WTC11 (cell line): ENCODE data around the gene TBL1X. TPM values are rescaled to one million over a fixed set of nuclear protein-coding genes. Genes with fewer than 3 reads are reported as not detected.
A peak's percentile ranks its signal among the peaks of the same experiment; 100 is the strongest.

Source experiments
- ATAC-seq: fragments of 200-7000 bp; cut with Tn5 transposase; 2 replicates; pipeline ENCODE4 v1.10.0; 2021; ENCODE audit warnings: mild to moderate bottlenecking, moderate library complexity
- CTCF ChIA-PET: fragments of 300-600 bp; sonication (Branson Sonifier 250); formaldehyde crosslinking; loops from one replicate; lab custom pipeline; 2021; ENCODE audit warnings: antibody characterized with exemption; lab: Charles Lee
- POLR2A ChIA-PET: fragments of 350-600 bp; sonication (Branson Sonifier 250); formaldehyde crosslinking; loops from one replicate; lab custom pipeline; 2021; ENCODE audit warnings: antibody characterized with exemption; lab: Charles Lee
- DNase-seq: peaks from one replicate; pipeline ENCODE4 v3.0.0; 2021; ENCODE audit warnings: low spot score
- H3K27ac Mint-ChIP-seq: 2 replicates; pipeline ENCODE4 v1.8.0; 2021; ENCODE audit warnings: mixed read lengths
- H3K27me3 Mint-ChIP-seq: 2 replicates; pipeline ENCODE4 v1.8.0; 2021; ENCODE audit warnings: low read depth, mild to moderate bottlenecking, moderate library complexity, mixed read lengths
- H3K36me3 Mint-ChIP-seq: 2 replicates; pipeline ENCODE4 v1.8.0; 2021; ENCODE audit warnings: mixed read lengths
- H3K4me1 Mint-ChIP-seq: 2 replicates; pipeline ENCODE4 v1.8.0; 2022; ENCODE audit warnings: mixed read lengths
- H3K4me3 Mint-ChIP-seq: 2 replicates; pipeline ENCODE4 v1.8.0; 2021; ENCODE audit warnings: mild to moderate bottlenecking, moderate library complexity, mixed read lengths
- H3K9me3 Mint-ChIP-seq: 2 replicates; pipeline ENCODE4 v1.8.0; 2021; ENCODE audit warnings: mixed read lengths
- ATF3 ChIP-seq: sonication (generic); formaldehyde crosslinking; conservative IDR thresholded peaks from 2 replicates; pipeline ENCODE4 v1.8.1; 2022; ENCODE audit warnings: mild to moderate bottlenecking, missing genetic modification reagents
- CDX4 ChIP-seq: fragments of 250-450 bp; sonication (Bioruptor Pico); IDR thresholded peaks from 2 replicates; pipeline ENCODE4 v1.9.0; 2021; ENCODE audit warnings: moderate library complexity, mild to moderate bottlenecking, inconsistent platforms, borderline replicate concordance
- CREM ChIP-seq: sonication (generic); formaldehyde crosslinking; IDR thresholded peaks from 2 replicates; pipeline ENCODE4 v1.8.1; 2022; ENCODE audit warnings: mild to moderate bottlenecking, missing genetic modification reagents, moderate library complexity
- ERG ChIP-seq: fragments of 250-450 bp; sonication (Bioruptor Pico); IDR thresholded peaks from 2 replicates; pipeline ENCODE4 v1.8.0; 2021; ENCODE audit warnings: mild to moderate bottlenecking
- FOXJ3 ChIP-seq: sonication (generic); formaldehyde crosslinking; IDR thresholded peaks from 2 replicates; pipeline ENCODE4 v1.9.0; 2021; ENCODE audit warnings: missing genetic modification reagents, mild to moderate bottlenecking, borderline replicate concordance
- FOXP1 ChIP-seq: sonication (generic); formaldehyde crosslinking; IDR thresholded peaks from 2 replicates; pipeline ENCODE4 v1.8.0; 2022; ENCODE audit warnings: missing genetic modification reagents, mild to moderate bottlenecking, moderate library complexity, borderline replicate concordance
- GRHL2 ChIP-seq: fragments of 250-450 bp; sonication (Bioruptor Pico); IDR thresholded peaks from 2 replicates; pipeline ENCODE4 v1.8.0; 2022; ENCODE audit warnings: mild to moderate bottlenecking, moderate library complexity; ENCODE audit not compliant: insufficient replicate concordance, severe bottlenecking
- HMGA2 ChIP-seq: fragments of 250-450 bp; sonication (Bioruptor Pico); IDR thresholded peaks from 2 replicates; pipeline ENCODE4 v1.4.0; 2021; ENCODE audit warnings: mild to moderate bottlenecking, moderate library complexity
- JAZF1 ChIP-seq: fragments of 250-450 bp; sonication (Bioruptor Pico); IDR thresholded peaks from 2 replicates; pipeline ENCODE4 v1.9.0; 2021; ENCODE audit warnings: moderate library complexity, mild to moderate bottlenecking, inconsistent platforms
- MYBL2 ChIP-seq: sonication (generic); formaldehyde crosslinking; IDR thresholded peaks from 2 replicates; pipeline ENCODE4 v1.8.1; 2023; ENCODE audit warnings: mild to moderate bottlenecking, moderate library complexity, missing genetic modification reagents
- NFE2L1 ChIP-seq: sonication (generic); formaldehyde crosslinking; IDR thresholded peaks from 2 replicates; pipeline ENCODE4 v1.8.1; 2023; ENCODE audit warnings: missing genetic modification reagents
- NFYB ChIP-seq: sonication (generic); formaldehyde crosslinking; conservative IDR thresholded peaks from 2 replicates; pipeline ENCODE4 v1.8.0; 2022; ENCODE audit warnings: low read depth, missing genetic modification reagents
- NR1H2 ChIP-seq: sonication (generic); formaldehyde crosslinking; IDR thresholded peaks from 2 replicates; pipeline ENCODE4 v1.9.0; 2021; ENCODE audit warnings: mild to moderate bottlenecking, moderate library complexity, missing genetic modification reagents
- NR2C2 ChIP-seq: sonication (generic); formaldehyde crosslinking; IDR thresholded peaks from 2 replicates; pipeline ENCODE4 v1.8.0; 2022; ENCODE audit warnings: mild to moderate bottlenecking, missing genetic modification reagents
- PRRX2 ChIP-seq: fragments of 250-450 bp; sonication (Bioruptor Pico); IDR thresholded peaks from 2 replicates; pipeline ENCODE4 v1.8.0; 2021; ENCODE audit warnings: mild to moderate bottlenecking
- SMAD4 ChIP-seq: sonication (generic); formaldehyde crosslinking; IDR thresholded peaks from 2 replicates; pipeline ENCODE4 v1.8.0; 2022; ENCODE audit warnings: mild to moderate bottlenecking, missing genetic modification reagents
- USF2 ChIP-seq: sonication (generic); formaldehyde crosslinking; IDR thresholded peaks from 2 replicates; pipeline ENCODE4 v1.8.1; 2023; ENCODE audit warnings: mild to moderate bottlenecking, missing genetic modification reagents, moderate library complexity
- ZNF317 ChIP-seq: sonication (generic); formaldehyde crosslinking; IDR thresholded peaks from 2 replicates; pipeline ENCODE4 v1.8.1; 2023; ENCODE audit warnings: low read depth, mild to moderate bottlenecking, moderate library complexity, missing genetic modification reagents, borderline replicate concordance
- ZNF423 ChIP-seq: fragments of 250-450 bp; sonication (Bioruptor Pico); IDR thresholded peaks from 2 replicates; pipeline ENCODE4 v2.1.2; 2022; ENCODE audit warnings: mild to moderate bottlenecking, moderate library complexity
- ZNF425 ChIP-seq: fragments of 250-450 bp; sonication (Bioruptor Pico); conservative IDR thresholded peaks from 2 replicates; pipeline ENCODE4 v1.9.0; 2021; ENCODE audit warnings: mild to moderate bottlenecking
- total RNA-seq: library from RNA; stranded (reverse); gene quantifications from 3 replicates; pipeline ENCODE4 v1.2.3, GENCODE V29; 2021

Gene TBL1X
- total RNA-seq, 1 experiment from 2014 or later = 27.7 TPM

- Mint-ChIP-seq H3K36me3 (peaks cover 5% of the 10 kb centered on the region), H3K27ac (no peak overlapping the region), H3K9me3 (peaks cover 3% of the 10 kb centered on the region; the same call in 1 of the 2 replicates), H3K4me1 (peaks cover 28% of the 10 kb centered on the region), H3K27me3 (no peaks in the 10 kb centered on the region), H3K4me3 (no peak overlapping the region)
- DNase-seq (no peak), ATAC-seq (peak; percentile 76)
- TF ChIP-seq MYBL2 (CRISPR knock-in tag) (no peak), FOXP1 (CRISPR knock-in tag) (no peak), GRHL2 (CRISPR knock-in tag) (no peak), CREM (CRISPR knock-in tag) (no peak), PRRX2 (CRISPR knock-in tag) (no peak), ZNF317 (no peak), HMGA2 (CRISPR knock-in tag) (no peak), CDX4 (CRISPR knock-in tag) (no peak), NFYB (CRISPR knock-in tag) (no peak)
- POLR2A ChIA-PET = no interaction called here
- CTCF ChIA-PET = interaction anchor here (1.6 kb wide), 1 partner anchor 21 kb away, joined by 4 read pairs; no protein-coding TSS in a partner anchor
Measured at GRCh38 chrX:9595174-9595573, 130.3 kb downstream of the TBL1X start.

GRCh38 chrX:9596837-9597236 is 132.0 kb downstream of the TBL1X start:
- ATAC-seq (no peak), DNase-seq (no peak)
- TF ChIP-seq SMAD4 (CRISPR knock-in tag) = no peak
- no peak for TF ChIP-seq NR1H2 (CRISPR knock-in tag)
- no peak for TF ChIP-seq NR2C2 (CRISPR knock-in tag)
- TF ChIP-seq ATF3 = no peak
- no peak for TF ChIP-seq HMGA2 (CRISPR knock-in tag)
- no peak for TF ChIP-seq NFE2L1 (CRISPR knock-in tag)
- TF ChIP-seq ZNF425 = no peak
- no peak for TF ChIP-seq FOXJ3 (CRISPR knock-in tag)
- TF ChIP-seq USF2 (CRISPR knock-in tag) = no peak
- TF ChIP-seq JAZF1 (CRISPR knock-in tag) = no peak
- TF ChIP-seq ZNF423 (CRISPR knock-in tag) = no peak
- TF ChIP-seq GRHL2 (CRISPR knock-in tag) = no peak
- TF ChIP-seq ERG (CRISPR knock-in tag) = no peak
- Mint-ChIP-seq H3K36me3 (peaks cover 5% of the 10 kb centered on the region), H3K4me1 (peaks cover 28% of the 10 kb centered on the region), H3K27me3 (no peaks in the 10 kb centered on the region), H3K4me3 (no peak overlapping the region), H3K9me3 (peaks cover 3% of the 10 kb centered on the region; the same call in 1 of the 2 replicates), H3K27ac (no peak overlapping the region)
- ChIA-PET POLR2A (no interaction called here), CTCF (no interaction called here)
